Fibroblast of lung (primary cell): ENCODE measurements around the gene TMEM154.

Experiments used
- CTCF ChIP-seq, 2 donors: IDR thresholded peaks in 1 of 2; conservative IDR thresholded peaks in 1 of 2; 1 replicate in 1 of 2; 2 replicates in 1 of 2; pipeline ENCODE4 v1.5.1; 2011 to 2012; ENCODE audit warnings: low read length in 2 of 2, control low read depth in 1 of 2, inconsistent platforms in 1 of 2, low read depth in 1 of 2, mild to moderate bottlenecking in 1 of 2
- EZH2 ChIP-seq: IDR thresholded peaks from 2 replicates; pipeline ENCODE4 v1.5.1; 2012; ENCODE audit warnings: low read length, control low read depth, mild to moderate bottlenecking; ENCODE audit errors: missing control alignments

- TF ChIP-seq CTCF (conservative IDR thresholded peaks at IDR 0.05 in 1 of 2, IDR thresholded peaks at IDR 0.05 in 1 of 2; ENCODE audit: low read depth in 1 of 2, low read length in 2 of 2) (no peak), EZH2 (no peak)
Observed at GRCh38 chr4:152571770-152572169, 108.0 kb downstream of the TMEM154 start.
